22Rv1 (cell line): ENCODE data around the gene HBZ.

Experiments
- ZFX ChIP-seq: fragments of 450-650 bp; IDR thresholded peaks from 2 replicates; pipeline ENCODE4 v1.6.1; 2017; ENCODE audit warnings: antibody characterized with exemption, borderline replicate concordance
- TF ChIP-seq, protein P1 (sequence below): fragments of 450-650 bp; IDR thresholded peaks from 2 replicates; pipeline ENCODE4 v1.5.1; 2017; ENCODE audit warnings: mild to moderate bottlenecking

DNA sequence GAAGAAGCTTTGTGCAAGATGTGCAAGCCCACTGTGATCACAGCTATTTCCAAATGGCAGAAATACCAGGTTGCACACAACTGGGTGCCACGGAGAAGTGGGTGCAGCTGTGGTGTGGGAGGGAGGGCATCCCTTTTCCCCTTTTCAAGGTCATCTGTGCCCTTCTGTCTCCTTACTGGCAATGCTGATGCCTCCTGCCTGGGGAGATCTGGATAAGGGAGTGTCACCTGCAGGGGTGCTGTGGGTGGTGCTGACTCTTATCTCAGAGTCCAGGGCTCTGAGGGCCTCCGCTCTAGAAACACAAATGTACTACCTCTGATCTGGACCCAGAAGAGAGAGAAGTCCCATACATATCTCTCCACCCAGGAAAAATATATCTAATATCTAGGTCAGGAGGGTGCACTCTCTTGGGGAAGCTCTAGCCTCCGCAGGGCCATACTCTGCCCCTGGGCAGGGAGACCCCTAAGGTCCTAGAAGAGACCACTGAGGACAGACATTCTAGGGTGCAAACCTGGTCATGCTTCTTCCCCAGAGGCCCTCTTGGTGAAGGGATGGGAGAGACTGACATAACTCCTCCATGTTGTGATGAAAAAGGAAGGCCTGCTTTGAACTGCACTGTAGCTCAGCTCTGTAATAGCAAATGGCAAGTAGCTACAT lies 32.5 kb upstream of the HBZ start:
- TF ChIP-seq, protein P1, sequence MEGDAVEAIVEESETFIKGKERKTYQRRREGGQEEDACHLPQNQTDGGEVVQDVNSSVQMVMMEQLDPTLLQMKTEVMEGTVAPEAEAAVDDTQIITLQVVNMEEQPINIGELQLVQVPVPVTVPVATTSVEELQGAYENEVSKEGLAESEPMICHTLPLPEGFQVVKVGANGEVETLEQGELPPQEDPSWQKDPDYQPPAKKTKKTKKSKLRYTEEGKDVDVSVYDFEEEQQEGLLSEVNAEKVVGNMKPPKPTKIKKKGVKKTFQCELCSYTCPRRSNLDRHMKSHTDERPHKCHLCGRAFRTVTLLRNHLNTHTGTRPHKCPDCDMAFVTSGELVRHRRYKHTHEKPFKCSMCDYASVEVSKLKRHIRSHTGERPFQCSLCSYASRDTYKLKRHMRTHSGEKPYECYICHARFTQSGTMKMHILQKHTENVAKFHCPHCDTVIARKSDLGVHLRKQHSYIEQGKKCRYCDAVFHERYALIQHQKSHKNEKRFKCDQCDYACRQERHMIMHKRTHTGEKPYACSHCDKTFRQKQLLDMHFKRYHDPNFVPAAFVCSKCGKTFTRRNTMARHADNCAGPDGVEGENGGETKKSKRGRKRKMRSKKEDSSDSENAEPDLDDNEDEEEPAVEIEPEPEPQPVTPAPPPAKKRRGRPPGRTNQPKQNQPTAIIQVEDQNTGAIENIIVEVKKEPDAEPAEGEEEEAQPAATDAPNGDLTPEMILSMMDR = no peak
- TF ChIP-seq ZFX = no peak
